Measurements from ENCODE around the gene GULP1. TPM values are rescaled to one million over a fixed set of nuclear protein-coding genes. Genes with fewer than 3 reads are reported as not detected.
A peak's percentile ranks its signal among the peaks of the same experiment; 100 is the strongest.

Gene GULP1
- total RNA-seq, 1 experiment from 2014 or later = 76.0 TPM

- Histone ChIP-seq H3K4me1 (ENCODE audit: control insufficient read depth in 1 of 2, insufficient read depth in 2 of 2, low read length in 2 of 2) (0 out of 4 replicates have a peak, but pooled peaks cover 0 to under 1% of the 10 kb centered on the region in 2 experiments), H3K27me3 (ENCODE audit: insufficient read depth, low read length) (no peaks in the 10 kb centered on the region), H3K4me2 (ENCODE audit: low read length) (no peak overlapping the region), H3K36me3 (ENCODE audit: control insufficient read depth in 1 of 2, insufficient read depth in 2 of 2, low read length in 2 of 2) (no peaks in the 10 kb centered on the region), H3K9me2 (ENCODE audit: insufficient read depth) (no peaks in the 10 kb centered on the region), H3K9ac (ENCODE audit: low read length) (no peak overlapping the region), H3K4me3 (replicated peaks in 1 of 2; ENCODE audit: low read depth in 1 of 2, low read length in 2 of 2) (no peak overlapping the region), H4K20me1 (ENCODE audit: insufficient read depth) (no peaks in the 10 kb centered on the region), H3K9me3 (ENCODE audit: control insufficient read depth in 1 of 2, insufficient read depth in 1 of 2, low read depth in 1 of 2, low read length in 2 of 2) (no peaks in the 10 kb centered on the region), H2AFZ (ENCODE audit: low read depth, low read length, poor library complexity, severe bottlenecking) (peak overlapping the region; percentile 77), H3K27ac (ENCODE audit: low read depth, low read length) (no peak overlapping the region), H3K79me2 (ENCODE audit: insufficient read depth, low read length) (no peaks in the 10 kb centered on the region)
- ChIA-PET CTCF (no interaction called here), POLR2A (no interaction called here), RAD21 (ENCODE audit: low non-redundant PET in 1 of 2, low total read pairs in 2 of 2, uncharacterized antibody in 2 of 2, unreplicated experiment in 2 of 2) (no interaction called here)
- TF ChIP-seq MAX (IDR thresholded peaks at IDR 0.05) (no peak), ATF3 (IDR thresholded peaks at IDR 0.05) (no peak), SRF (IDR thresholded peaks at IDR 0.05; ENCODE audit: low read depth) (no peak), RAD21 (IDR thresholded peaks at IDR 0.05; ENCODE audit: low read depth) (no peak), ZFX (IDR thresholded peaks at IDR 0.05) (no peak), ZBTB33 (IDR thresholded peaks at IDR 0.05; ENCODE audit: extremely low read depth, insufficient replicate concordance, low read length) (no peak), EZH2phosphoT487 (IDR thresholded peaks at IDR 0.05; ENCODE audit: borderline replicate concordance) (no peak), ELF1 (IDR thresholded peaks at IDR 0.05; ENCODE audit: borderline replicate concordance, low read depth) (no peak), CTCF (IDR thresholded peaks at IDR 0.05 in 2 of 3, conservative IDR thresholded peaks at IDR 0.05 in 1 of 3; ENCODE audit: borderline replicate concordance in 1 of 3, insufficient read depth in 1 of 3, low read depth in 2 of 3, low read length in 2 of 3) (no peak), SP1 (IDR thresholded peaks at IDR 0.05; ENCODE audit: low read depth) (no peak)
- DNase-seq (ENCODE audit: low read depth, low spot score) = no peak
- intact Hi-C loops (cut with micrococcal nuclease) = no loop called here
- ATAC-seq = no peak
- BruUV-seq (replicated peaks) = no TSS peak
These were observed 343.0 kb downstream of the GULP1 start for GRCh38 chr2:188634656-188635055.

MicroRNAs within 50 kb of the gene (microRNA counts, 767-probe panel; counts per million panel counts)
- microRNA hsa-miR-561-3p = not detected

Small RNA genes lying within 50 kb of the gene (microRNA-seq; reads per million reads assigned to microRNA genes)
- gene MIR561 (ENCODE audit: borderline number of aligned reads) = 9.3 reads per million, percentile 26 among the genes with 10 or more reads in this experiment
